MM.1S (cell line): ENCODE results near the gene CDX1.
"Not testable (repeated sequence)": the region's sequence is repeated elsewhere in the genome, so short reads cannot be mapped to it uniquely, and the experiment has no call there.

ENCODE experiments used
- DNase-seq: peaks from one replicate; pipeline ENCODE4 v3.0.0-alpha.2; 2015
- H2AFZ ChIP-seq: fragments of 300-600 bp; sonication (generic); 2 replicates; pipeline ENCODE4 v1.6.0; 2016; ENCODE audit warnings: antibody characterized with exemption, low read length
- H3F3A ChIP-seq: fragments of 300-600 bp; sonication (generic); 2 replicates; pipeline ENCODE4 v1.6.1; 2016; ENCODE audit warnings: mild to moderate bottlenecking, antibody characterized with exemption, low read length, moderate library complexity, mixed read lengths; ENCODE audit not compliant: insufficient read depth
- H3K27ac ChIP-seq: fragments of 300-600 bp; sonication (generic); 2 replicates; pipeline ENCODE4 v1.5.1; 2016; ENCODE audit warnings: mild to moderate bottlenecking, low read length
- H3K27me3 ChIP-seq: fragments of 300-600 bp; sonication (generic); replicated peaks from 2 replicates; pipeline ENCODE4 v1.6.0; 2016; ENCODE audit warnings: low read length; ENCODE audit not compliant: insufficient read depth
- H3K36me3 ChIP-seq: fragments of 300-600 bp; sonication (generic); replicated peaks from 2 replicates; pipeline ENCODE4 v1.6.1; 2016; ENCODE audit warnings: mild to moderate bottlenecking, low read length, mixed read lengths; ENCODE audit not compliant: insufficient read depth
- H3K4me1 ChIP-seq: fragments of 300-600 bp; sonication (generic); 2 replicates; pipeline ENCODE4 v1.6.1; 2016; ENCODE audit warnings: low read length, mixed read lengths
- H3K4me2 ChIP-seq: fragments of 300-600 bp; sonication (generic); 2 replicates; pipeline ENCODE4 v1.6.0; 2016; ENCODE audit warnings: low read depth, low read length
- H3K4me3 ChIP-seq: fragments of 300-600 bp; sonication (generic); 2 replicates; pipeline ENCODE4 v1.5.1; 2016; ENCODE audit warnings: low read length, mixed read lengths
- H3K79me2 ChIP-seq: fragments of 300-600 bp; sonication (generic); 2 replicates; pipeline ENCODE4 v1.6.1; 2016; ENCODE audit warnings: mixed run types, low read length, mixed read lengths
- H3K9ac ChIP-seq: fragments of 300-600 bp; sonication (generic); 2 replicates; pipeline ENCODE4 v1.6.1; 2016; ENCODE audit warnings: low read length, mixed read lengths
- H3K9me2 ChIP-seq: fragments of 300-600 bp; sonication (generic); replicated peaks from 2 replicates; pipeline ENCODE4 v1.6.1; 2016; ENCODE audit warnings: mild to moderate bottlenecking, low read length, mixed read lengths; ENCODE audit not compliant: insufficient read depth
- H3K9me3 ChIP-seq: fragments of 300-600 bp; sonication (generic); replicated peaks from 2 replicates; pipeline ENCODE4 v1.6.1; 2016; ENCODE audit warnings: mild to moderate bottlenecking, low read length, mixed read lengths; ENCODE audit not compliant: insufficient read depth
- H4K20me1 ChIP-seq: fragments of 300-600 bp; sonication (generic); 2 replicates; pipeline ENCODE4 v1.6.1; 2016; ENCODE audit warnings: mild to moderate bottlenecking, low read length, moderate library complexity, mixed read lengths; ENCODE audit not compliant: insufficient read depth
- EZH2 ChIP-seq: fragments of 300-600 bp; sonication (generic); optimal IDR thresholded peaks from 2 replicates; pipeline ENCODE3; 2017; ENCODE audit warnings: low read depth, mild to moderate bottlenecking, antibody characterized with exemption, low read length, mixed read lengths
- EZH2phosphoT487 ChIP-seq: fragments of 300-600 bp; sonication (generic); IDR thresholded peaks from 2 replicates; pipeline ENCODE4 v1.6.1; 2018; ENCODE audit warnings: antibody characterized with exemption, low read length
- TF ChIP-seq, protein P1 (sequence below): fragments of 300-600 bp; sonication (generic); IDR thresholded peaks from 2 replicates; pipeline ENCODE4 v1.5.1; 2016; ENCODE audit warnings: antibody characterized with exemption, low read length, mixed read lengths

The CDX1 gene

DNA sequence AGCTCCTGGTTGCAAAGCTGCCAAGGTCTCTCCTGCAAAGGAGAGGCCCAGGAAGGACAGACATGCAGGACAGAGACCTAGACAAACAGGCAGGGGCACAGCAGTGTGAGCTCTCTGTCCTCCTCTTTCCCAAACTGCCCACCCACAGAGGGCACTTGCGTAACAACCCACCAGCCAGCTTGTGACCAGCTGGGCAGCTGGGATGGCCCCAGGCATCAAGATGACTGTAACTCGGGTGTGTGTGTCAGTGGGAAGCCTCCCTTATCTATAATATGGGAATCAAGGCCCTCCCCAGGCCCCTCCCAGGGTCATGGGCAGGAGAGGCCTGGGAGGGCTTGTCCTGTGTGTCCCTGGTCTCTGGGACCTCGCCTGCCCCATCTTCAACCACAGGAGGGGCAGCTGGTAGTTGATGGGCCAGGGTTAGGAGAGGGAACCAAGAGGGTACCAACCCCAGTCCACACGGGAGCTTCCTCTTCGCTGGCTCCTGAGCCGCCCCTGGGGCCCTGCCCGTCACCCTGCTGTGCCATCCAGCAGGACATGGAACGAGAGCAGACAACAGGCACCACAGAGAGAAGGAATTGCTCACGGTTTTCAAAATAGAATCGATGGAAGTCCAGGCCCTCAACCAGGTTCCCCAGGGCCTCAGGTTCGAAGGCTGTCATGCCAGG is 61.2 kb downstream of the CDX1 start:
- DNase-seq: no peak
- Histone ChIP-seq H3F3A (no peaks in the 10 kb centered on the region), H3K27me3 (no peaks in the 10 kb centered on the region), H3K36me3 (no peaks in the 10 kb centered on the region), H3K79me2 (no peaks in the 10 kb centered on the region), H4K20me1 (no peaks in the 10 kb centered on the region), H3K4me3 (no peak overlapping the region), H3K9me2 (no peaks in the 10 kb centered on the region), H3K27ac (no peak overlapping the region), H3K9me3 (no peaks in the 10 kb centered on the region), H3K4me1 (no peaks in the 10 kb centered on the region), H3K9ac (no peak overlapping the region), H2AFZ (no peak overlapping the region), H3K4me2 (no peak overlapping the region)
- TF ChIP-seq EZH2phosphoT487: no peak
- TF ChIP-seq EZH2: no peak
- TF ChIP-seq, protein P1, sequence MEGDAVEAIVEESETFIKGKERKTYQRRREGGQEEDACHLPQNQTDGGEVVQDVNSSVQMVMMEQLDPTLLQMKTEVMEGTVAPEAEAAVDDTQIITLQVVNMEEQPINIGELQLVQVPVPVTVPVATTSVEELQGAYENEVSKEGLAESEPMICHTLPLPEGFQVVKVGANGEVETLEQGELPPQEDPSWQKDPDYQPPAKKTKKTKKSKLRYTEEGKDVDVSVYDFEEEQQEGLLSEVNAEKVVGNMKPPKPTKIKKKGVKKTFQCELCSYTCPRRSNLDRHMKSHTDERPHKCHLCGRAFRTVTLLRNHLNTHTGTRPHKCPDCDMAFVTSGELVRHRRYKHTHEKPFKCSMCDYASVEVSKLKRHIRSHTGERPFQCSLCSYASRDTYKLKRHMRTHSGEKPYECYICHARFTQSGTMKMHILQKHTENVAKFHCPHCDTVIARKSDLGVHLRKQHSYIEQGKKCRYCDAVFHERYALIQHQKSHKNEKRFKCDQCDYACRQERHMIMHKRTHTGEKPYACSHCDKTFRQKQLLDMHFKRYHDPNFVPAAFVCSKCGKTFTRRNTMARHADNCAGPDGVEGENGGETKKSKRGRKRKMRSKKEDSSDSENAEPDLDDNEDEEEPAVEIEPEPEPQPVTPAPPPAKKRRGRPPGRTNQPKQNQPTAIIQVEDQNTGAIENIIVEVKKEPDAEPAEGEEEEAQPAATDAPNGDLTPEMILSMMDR: no peak

DNA sequence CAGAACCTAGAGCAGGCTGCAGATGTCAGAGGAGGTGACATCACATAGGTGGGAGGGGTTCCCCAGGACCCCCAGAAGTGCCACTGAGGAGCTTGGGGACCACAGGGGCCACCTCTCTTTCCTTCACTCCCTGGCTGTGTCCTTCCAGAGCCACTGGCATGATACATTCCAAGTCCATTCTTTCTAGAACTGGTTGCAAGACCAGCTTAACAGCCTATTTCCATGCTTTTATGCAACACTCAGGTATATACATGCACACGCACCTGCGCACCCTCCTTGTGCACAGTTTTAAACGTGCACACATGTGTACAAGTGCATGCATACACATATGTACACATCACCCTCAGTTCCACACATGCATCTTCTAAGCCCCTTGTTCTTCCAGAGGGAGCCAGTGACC is 63.0 kb downstream of the CDX1 start:
- no peaks in the 10 kb centered on the region for H3F3A ChIP-seq
- no peak overlapping the region for H3K9ac ChIP-seq
- H3K4me3 ChIP-seq: no peak overlapping the region
- DNase-seq: no peak
- H3K4me2 ChIP-seq: no peak overlapping the region
- H4K20me1 ChIP-seq: no peaks in the 10 kb centered on the region
- H3K27me3 ChIP-seq: no peaks in the 10 kb centered on the region
- H3K27ac ChIP-seq: no peak overlapping the region
- no peaks in the 10 kb centered on the region for H3K9me2 ChIP-seq
- no peak overlapping the region for H2AFZ ChIP-seq
- no peaks in the 10 kb centered on the region for H3K4me1 ChIP-seq
- H3K36me3 ChIP-seq: no peaks in the 10 kb centered on the region
- TF ChIP-seq EZH2 (no peak), EZH2phosphoT487 (no peak)
- TF ChIP-seq, protein P1: no peak
- H3K9me3 ChIP-seq: no peaks in the 10 kb centered on the region
- H3K79me2 ChIP-seq: no peaks in the 10 kb centered on the region

DNA sequence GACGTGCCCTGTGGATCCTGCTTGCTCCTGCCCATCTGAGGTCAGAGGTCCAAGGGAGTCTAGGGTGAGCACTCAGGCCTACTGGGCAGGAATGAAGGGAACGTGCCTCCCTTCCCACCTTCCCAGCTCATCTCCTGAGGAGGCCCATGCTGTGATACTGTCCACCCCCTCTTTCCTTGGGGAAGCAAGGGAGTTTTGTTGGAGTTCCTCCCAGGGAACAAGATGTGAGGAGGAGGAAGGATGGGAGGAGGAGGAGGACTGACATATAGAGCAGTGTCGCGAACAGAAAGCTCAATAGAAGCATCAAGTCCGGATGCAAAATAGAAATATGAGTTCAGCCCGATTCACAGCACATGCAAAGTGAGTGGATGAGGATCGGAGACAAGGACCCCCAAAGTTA is 64.3 kb downstream of the CDX1 start:
- no peak overlapping the region for H3K9ac ChIP-seq
- no peak for TF ChIP-seq EZH2
- TF ChIP-seq, protein P1: no peak
- no peak for TF ChIP-seq EZH2phosphoT487
- H3K4me3 ChIP-seq: no peak overlapping the region

DNA sequence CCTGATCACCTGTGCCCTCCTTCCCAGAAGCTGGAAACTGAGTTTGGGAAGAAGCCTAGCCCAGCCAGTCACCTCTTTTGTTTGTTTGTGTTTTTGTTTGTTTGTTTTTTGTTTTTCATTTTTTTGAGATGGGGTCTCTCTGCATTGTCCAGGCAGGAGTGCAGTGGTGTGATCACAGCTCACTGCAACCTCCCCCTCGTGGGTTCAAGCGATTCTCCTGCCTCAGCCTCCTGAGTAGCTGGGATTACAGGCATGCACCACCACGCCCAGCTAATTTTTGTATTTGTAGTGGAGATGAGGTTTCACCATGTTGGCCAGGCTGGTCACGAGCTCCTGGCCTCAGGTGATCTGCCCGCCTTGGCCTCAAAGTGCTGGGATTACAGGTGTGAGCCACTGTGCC is 67.1 kb downstream of the CDX1 start:
- not testable (repeated sequence) for DNase-seq, H3F3A ChIP-seq, H3K27ac ChIP-seq, H3K9ac ChIP-seq, H3K4me3 ChIP-seq, H2AFZ ChIP-seq, H3K79me2 ChIP-seq, H4K20me1 ChIP-seq, H3K27me3 ChIP-seq, H3K9me2 ChIP-seq, H3K4me2 ChIP-seq, H3K36me3 ChIP-seq, H3K4me1 ChIP-seq, H3K9me3 ChIP-seq

More for the DNA sequence above, 64.3 kb downstream of the CDX1 start:
- Histone ChIP-seq H3K4me1 (no peaks in the 10 kb centered on the region), H3K27ac (no peak overlapping the region), H3K79me2 (no peaks in the 10 kb centered on the region), H3K4me2 (no peak overlapping the region), H3K9me3 (no peaks in the 10 kb centered on the region), H3K9me2 (no peaks in the 10 kb centered on the region), H3K36me3 (no peaks in the 10 kb centered on the region), H4K20me1 (no peaks in the 10 kb centered on the region), H2AFZ (no peak overlapping the region), H3F3A (no peaks in the 10 kb centered on the region), H3K27me3 (no peaks in the 10 kb centered on the region)
- no peak for DNase-seq
